Measurements from ENCODE around the gene DEFB124.

DEFB124 gene

DNA sequence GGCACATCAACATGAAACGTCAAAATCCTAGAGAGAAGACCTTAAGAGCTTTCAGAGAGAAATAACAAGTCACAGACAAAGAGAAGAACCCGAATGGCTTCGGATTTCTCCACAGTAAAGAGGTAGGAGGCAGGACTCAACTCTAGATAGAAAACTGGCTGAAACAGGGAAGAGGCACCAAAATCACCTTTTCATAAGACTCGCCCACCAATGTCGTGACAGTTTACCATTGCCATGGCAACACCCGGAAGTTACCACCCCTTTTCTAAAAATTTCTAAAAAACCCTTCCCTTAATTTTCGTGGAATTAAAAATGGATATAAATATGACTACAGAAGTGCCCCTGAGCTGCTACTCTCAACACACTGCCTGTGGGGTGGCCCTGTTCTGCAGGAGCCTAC, 56.6 kb downstream of the DEFB124 start:
- DNase-seq, result no peak

- DNase-seq, result no peak
Measured at GRCh38 chr20:31415653-31416052, 59.3 kb downstream of the DEFB124 start.
